ENCODE measurements around the gene RFTN1. TPM values are rescaled to one million over a fixed set of nuclear protein-coding genes. Genes with fewer than 3 reads are reported as not detected.

Gene RFTN1
- total and polyA plus RNA-seq, 7 donors: 10.9 to 26.4 (median 22.2) TPM

- no peak overlapping the region for H3K27ac ChIP-seq
- 98% methylated on average over 1 of the region's 1 CpG for WGBS, 2 donors
Measured at GRCh38 chr3:16343101-16343500, 170.4 kb downstream of the RFTN1 start.

GRCh38 chr3:16338999-16339398 is 174.5 kb downstream of the RFTN1 start:
- DNase-seq: no peak
- no peaks in the 10 kb centered on the region for H3K9me3 ChIP-seq
- WGBS, 2 donors: 60 to 80% methylated on average over 1 of the region's 1 CpG
- H3K36me3 ChIP-seq: no peaks in the 10 kb centered on the region
- no peaks in the 10 kb centered on the region for H3K27me3 ChIP-seq
- H3K27ac ChIP-seq: peak overlapping the region in 1 of 4 donors; percentile 83
- no peak for TF ChIP-seq POLR2AphosphoS5 (IDR thresholded peaks at IDR 0.05)
- no peak for TF ChIP-seq POLR2A (IDR thresholded peaks at IDR 0.05)
- no peak for TF ChIP-seq CTCF (IDR thresholded peaks at IDR 0.05)
- no peak for TF ChIP-seq EP300 (IDR thresholded peaks at IDR 0.05)
- intact Hi-C loops (cut with DNase I): no loop called here
- H3K4me3 ChIP-seq: no peak overlapping the region
- H3K4me1 ChIP-seq: no peaks in the 10 kb centered on the region

More at GRCh38 chr3:16343101-16343500, 170.4 kb downstream of the RFTN1 start:
- peaks cover 0 to 4% (median 0%) of the 10 kb centered on the region in 4 donors for H3K36me3 ChIP-seq
- no peak for DNase-seq
- no peaks in the 10 kb centered on the region for H3K4me1 ChIP-seq
- H3K4me3 ChIP-seq: no peak overlapping the region
- intact Hi-C loops (cut with DNase I): no loop called here
- H3K27me3 ChIP-seq: no peaks in the 10 kb centered on the region
- H3K9me3 ChIP-seq: no peaks in the 10 kb centered on the region
- TF ChIP-seq POLR2A (IDR thresholded peaks at IDR 0.05): no peak
- no peak for TF ChIP-seq CTCF (IDR thresholded peaks at IDR 0.05)
- no peak for TF ChIP-seq POLR2AphosphoS5 (IDR thresholded peaks at IDR 0.05)
- TF ChIP-seq EP300 (IDR thresholded peaks at IDR 0.05): no peak

- Histone ChIP-seq H3K4me1 (no peaks in the 10 kb centered on the region), H3K36me3 (no peaks in the 10 kb centered on the region), H3K27me3 (no peaks in the 10 kb centered on the region), H3K4me3 (no peak overlapping the region), H3K27ac (peak overlapping the region in 1 of 4 donors; percentile 83), H3K9me3 (no peaks in the 10 kb centered on the region)
- no peak for TF ChIP-seq POLR2A (IDR thresholded peaks at IDR 0.05)
- no peak for TF ChIP-seq EP300 (IDR thresholded peaks at IDR 0.05)
- TF ChIP-seq CTCF (IDR thresholded peaks at IDR 0.05): no peak
- no peak for TF ChIP-seq POLR2AphosphoS5 (IDR thresholded peaks at IDR 0.05)
- intact Hi-C loops (cut with DNase I): no loop called here
- no peak for DNase-seq
- WGBS, 2 donors: 64 to 84% methylated on average over 15 of the region's 15 CpGs
Measured at GRCh38 chr3:16337856-16338540, 175.5 kb downstream of the RFTN1 start.

GRCh38 chr3:16336825-16337224 is 176.7 kb downstream of the RFTN1 start:
- intact Hi-C loops (cut with DNase I): no loop called here
- DNase-seq: no peak

GRCh38 chr3:16335772-16336645 is 177.5 kb downstream of the RFTN1 start:
- no peaks in the 10 kb centered on the region for H3K36me3 ChIP-seq
- intact Hi-C loops (cut with DNase I): no loop called here
- WGBS, 2 donors: 90 to 94% methylated on average over 14 of the region's 14 CpGs
- no peak overlapping the region for H3K4me3 ChIP-seq
- H3K9me3 ChIP-seq: no peaks in the 10 kb centered on the region
- H3K27me3 ChIP-seq: no peaks in the 10 kb centered on the region
- peak overlapping the region in 1 of 4 donors; percentile 83 for H3K27ac ChIP-seq
- no peaks in the 10 kb centered on the region for H3K4me1 ChIP-seq
- TF ChIP-seq EP300 (IDR thresholded peaks at IDR 0.05): no peak
- no peak for TF ChIP-seq POLR2A (IDR thresholded peaks at IDR 0.05)
- TF ChIP-seq CTCF (IDR thresholded peaks at IDR 0.05): no peak
- no peak for TF ChIP-seq POLR2AphosphoS5 (IDR thresholded peaks at IDR 0.05)
- no peak for DNase-seq

More at GRCh38 chr3:16336825-16337224, 176.7 kb downstream of the RFTN1 start:
- Histone ChIP-seq H3K27me3 (no peaks in the 10 kb centered on the region), H3K27ac (peak overlapping the region in 1 of 4 donors; percentile 83), H3K9me3 (no peaks in the 10 kb centered on the region), H3K36me3 (no peaks in the 10 kb centered on the region), H3K4me3 (no peak overlapping the region), H3K4me1 (no peaks in the 10 kb centered on the region)
- WGBS, 2 donors: 92 to 95% methylated on average over 6 of the region's 6 CpGs
- TF ChIP-seq EP300 (IDR thresholded peaks at IDR 0.05): no peak

Measured in sigmoid colon (tissue), 7 donors.